ENCODE data around the gene TMUB1. TPM values are rescaled to one million over a fixed set of nuclear protein-coding genes. Genes with fewer than 3 reads are reported as not detected.
A peak's percentile ranks its signal among the peaks of the same experiment; 100 is the strongest.

TMUB1 gene
- total RNA-seq, 1 experiment from 2014 or later, result 32.9 TPM

GRCh38 chr7:151038951-151039849 is 44.1 kb downstream of the TMUB1 start:
- Histone ChIP-seq H3K4me3 (no peak overlapping the region), H3K36me3 (no peaks in the 10 kb centered on the region; the same call in 1 of the 2 replicates), H3K27me3 (no peaks in the 10 kb centered on the region), H3K9me3 (no peaks in the 10 kb centered on the region)
- peak; percentile 83 for DNase-seq

- Histone ChIP-seq H3K4me3 (no peak overlapping the region), H3K9me3 (no peaks in the 10 kb centered on the region), H3K27me3 (no peaks in the 10 kb centered on the region), H3K36me3 (peaks cover 2% of the 10 kb centered on the region)
- DNase-seq, result no peak
These were observed 47.4 kb downstream of the TMUB1 start for GRCh38 chr7:151035902-151036301.

DNA sequence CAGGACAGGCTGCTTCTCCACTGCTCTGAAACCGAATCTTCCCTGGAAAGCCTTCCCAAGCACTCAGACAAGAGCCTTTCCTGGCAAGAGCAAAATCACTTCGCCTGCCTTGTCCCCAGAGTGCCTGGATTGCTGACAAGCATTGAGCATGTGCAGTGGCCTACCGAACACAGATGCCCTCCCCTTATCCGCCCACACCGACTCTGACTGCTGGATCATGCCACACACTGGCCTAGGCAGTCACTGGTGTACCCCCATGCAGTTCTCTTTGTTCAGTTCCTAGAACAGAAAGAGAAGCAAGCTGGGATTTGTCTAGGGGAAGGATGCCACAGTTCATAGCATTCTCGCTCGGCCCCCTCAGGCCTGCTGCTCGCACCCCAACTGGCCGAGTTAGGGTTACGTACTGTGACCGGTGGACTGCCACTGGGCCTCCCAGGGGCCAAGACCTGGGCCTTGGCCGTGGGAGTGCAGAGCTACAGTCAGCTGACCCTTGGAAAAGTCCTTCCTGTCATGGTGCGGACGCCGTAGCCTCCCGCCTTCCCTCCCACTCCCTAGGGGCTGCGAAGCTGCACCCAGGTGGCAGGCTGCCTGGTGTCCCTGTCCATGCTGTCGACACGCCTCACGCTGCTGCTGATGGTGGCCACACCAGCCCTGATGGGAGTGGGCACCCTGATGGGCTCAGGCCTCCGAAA is 48.1 kb downstream of the TMUB1 start:
- Histone ChIP-seq H3K36me3 (peaks cover 2% of the 10 kb centered on the region), H3K4me3 (no peak overlapping the region), H3K9me3 (no peaks in the 10 kb centered on the region), H3K27me3 (no peaks in the 10 kb centered on the region)
- DNase-seq, result no peak

DNA sequence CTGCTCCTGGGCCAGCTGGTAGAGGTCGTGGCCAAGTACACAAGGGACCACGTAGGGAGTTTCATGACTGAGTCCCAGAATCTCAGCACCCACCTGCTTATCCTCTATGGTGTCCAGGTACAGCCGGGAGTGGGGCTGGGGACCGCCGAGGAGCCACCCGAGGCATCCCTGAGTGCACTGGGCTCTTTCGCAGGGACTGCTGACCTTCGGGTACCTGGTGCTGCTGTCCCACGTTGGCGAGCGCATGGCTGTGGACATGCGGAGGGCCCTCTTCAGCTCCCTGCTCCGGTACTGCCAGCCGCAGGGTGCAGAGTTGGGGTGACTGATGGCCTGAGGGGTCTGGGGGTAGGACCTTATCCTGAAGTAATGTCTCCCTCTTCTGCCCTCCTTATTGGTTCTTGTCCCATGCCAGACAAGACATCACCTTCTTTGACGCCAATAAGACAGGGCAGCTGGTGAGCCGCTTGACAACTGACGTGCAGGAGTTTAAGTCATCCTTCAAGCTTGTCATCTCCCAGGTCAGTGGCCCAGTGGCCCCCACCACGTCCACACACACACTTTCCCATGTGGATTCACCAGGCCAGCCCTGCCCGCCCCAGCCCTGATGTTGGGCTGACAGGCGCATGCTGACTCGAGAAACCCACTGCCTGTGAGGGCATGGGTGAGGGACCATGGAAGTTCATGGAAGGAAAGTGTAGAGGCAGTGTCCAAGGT is 48.8 kb downstream of the TMUB1 start:
- no peaks in the 10 kb centered on the region for H3K9me3 ChIP-seq
- H3K36me3 ChIP-seq, result peaks cover 2% of the 10 kb centered on the region
- H3K4me3 ChIP-seq, result no peak overlapping the region
- no peak for DNase-seq
- H3K27me3 ChIP-seq, result no peaks in the 10 kb centered on the region

GRCh38 chr7:151033864-151034249 is 49.4 kb downstream of the TMUB1 start:
- H3K4me3 ChIP-seq, result no peak overlapping the region
- H3K9me3 ChIP-seq, result no peaks in the 10 kb centered on the region
- H3K27me3 ChIP-seq, result no peaks in the 10 kb centered on the region
- no peak for DNase-seq
- peaks cover 2% of the 10 kb centered on the region for H3K36me3 ChIP-seq

GRCh38 chr7:151032936-151033863 is 50.1 kb downstream of the TMUB1 start:
- H3K4me3 ChIP-seq, result no peak overlapping the region
- no peaks in the 10 kb centered on the region for H3K27me3 ChIP-seq
- no peak for DNase-seq
- no peaks in the 10 kb centered on the region for H3K9me3 ChIP-seq
- H3K36me3 ChIP-seq, result peaks cover 2% of the 10 kb centered on the region

Other genes with a start within 250 kb of the TMUB1 start
- gene AOC1, start 231.0 kb downstream of the TMUB1 start, total RNA-seq (2014; rRNA removed; shearing (Covaris generic); ENCODE audit: low replicate concordance), result not detected in 2 replicates
- 0.33 TPM in 1 of 2 replicates, not detected in the other for gene KCNH2, start 105.2 kb downstream of the TMUB1 start, total RNA-seq (2014; rRNA removed; shearing (Covaris generic); ENCODE audit: low replicate concordance)
- 0.20 TPM in 1 of 2 replicates, not detected in the other for gene NOS3, start 92.5 kb downstream of the TMUB1 start, total RNA-seq (2014; rRNA removed; shearing (Covaris generic); ENCODE audit: low replicate concordance)
- not detected in 2 replicates for gene ATG9B, start 59.0 kb downstream of the TMUB1 start, total RNA-seq (2014; rRNA removed; shearing (Covaris generic); ENCODE audit: low replicate concordance)
- gene ABCB8, start 55.0 kb downstream of the TMUB1 start, total RNA-seq (2014; rRNA removed; shearing (Covaris generic); ENCODE audit: low replicate concordance), result 14.4 and 22.4 TPM in 2 replicates
- 0.76 TPM in 1 of 2 replicates, not detected in the other for gene ASIC3, start 35.0 kb downstream of the TMUB1 start, total RNA-seq (2014; rRNA removed; shearing (Covaris generic); ENCODE audit: low replicate concordance)
- gene CDK5, start 25.6 kb downstream of the TMUB1 start, total RNA-seq (2014; rRNA removed; shearing (Covaris generic); ENCODE audit: low replicate concordance), result 11.0 and 21.7 TPM in 2 replicates
- gene SLC4A2, start 23.9 kb downstream of the TMUB1 start, total RNA-seq (2014; rRNA removed; shearing (Covaris generic); ENCODE audit: low replicate concordance), result 38.6 and 81.5 TPM in 2 replicates
- gene FASTK, start 2.7 kb downstream of the TMUB1 start, total RNA-seq (2014; rRNA removed; shearing (Covaris generic); ENCODE audit: low replicate concordance), result 47.5 and 71.5 TPM in 2 replicates
- 22.5 and 35.1 TPM in 2 replicates for gene AGAP3, start 3.0 kb upstream of the TMUB1 start, total RNA-seq (2014; rRNA removed; shearing (Covaris generic); ENCODE audit: low replicate concordance)
- not detected in 2 replicates for gene GBX1, start 84.2 kb upstream of the TMUB1 start, total RNA-seq (2014; rRNA removed; shearing (Covaris generic); ENCODE audit: low replicate concordance)
- not detected in 2 replicates for gene ASB10, start 103.8 kb upstream of the TMUB1 start, total RNA-seq (2014; rRNA removed; shearing (Covaris generic); ENCODE audit: low replicate concordance)
- gene H2BK1, start 127.0 kb upstream of the TMUB1 start, total RNA-seq (2014; rRNA removed; shearing (Covaris generic); ENCODE audit: low replicate concordance), result not detected in 2 replicates
- 48.4 and 75.0 TPM in 2 replicates for gene ABCF2, start 143.7 kb upstream of the TMUB1 start, total RNA-seq (2014; rRNA removed; shearing (Covaris generic); ENCODE audit: low replicate concordance)
- 15.4 and 26.5 TPM in 2 replicates for gene CHPF2, start 149.0 kb upstream of the TMUB1 start, total RNA-seq (2014; rRNA removed; shearing (Covaris generic); ENCODE audit: low replicate concordance)
- gene SMARCD3, start 165.2 kb upstream of the TMUB1 start, total RNA-seq (2014; rRNA removed; shearing (Covaris generic); ENCODE audit: low replicate concordance), result 12.0 and 14.2 TPM in 2 replicates